Activated naive CD8-positive, alpha-beta T cell treated with anti-CD3 and anti-CD28 coated beads, Interleukin-2, amount 50 U/mL, for 24 hours (primary cell): ENCODE measurements around the gene RSPO1.
"Not testable (repeated sequence)": the region's sequence is repeated elsewhere in the genome, so short reads cannot be mapped to it uniquely, and the experiment has no call there.

Source experiments
- ATAC-seq: fragments of 150-1000 bp; cut with Tn5 transposase; one replicate; pipeline ENCODE4 v1.10.0; 2021
- DNase-seq: peaks from one replicate; pipeline ENCODE4 v3.0.0; 2021
- H3K27ac Mint-ChIP-seq: one replicate; pipeline ENCODE4 v1.8.0; 2021; ENCODE audit warnings: mild to moderate bottlenecking, mixed read lengths
- H3K27me3 Mint-ChIP-seq: one replicate; pipeline ENCODE4 v1.8.0; 2021; ENCODE audit warnings: mixed read lengths
- H3K36me3 Mint-ChIP-seq: one replicate; pipeline ENCODE4 v1.8.0; 2021; ENCODE audit warnings: low read depth, mixed read lengths
- H3K4me1 Mint-ChIP-seq: one replicate; pipeline ENCODE4 v1.8.0; 2021; ENCODE audit warnings: mixed read lengths
- H3K4me3 Mint-ChIP-seq: one replicate; pipeline ENCODE4 v1.8.0; 2021; ENCODE audit warnings: mild to moderate bottlenecking, moderate library complexity, mixed read lengths
- H3K9me3 Mint-ChIP-seq: one replicate; pipeline ENCODE4 v1.8.0; 2021; ENCODE audit warnings: mixed read lengths

The RSPO1 gene

DNA sequence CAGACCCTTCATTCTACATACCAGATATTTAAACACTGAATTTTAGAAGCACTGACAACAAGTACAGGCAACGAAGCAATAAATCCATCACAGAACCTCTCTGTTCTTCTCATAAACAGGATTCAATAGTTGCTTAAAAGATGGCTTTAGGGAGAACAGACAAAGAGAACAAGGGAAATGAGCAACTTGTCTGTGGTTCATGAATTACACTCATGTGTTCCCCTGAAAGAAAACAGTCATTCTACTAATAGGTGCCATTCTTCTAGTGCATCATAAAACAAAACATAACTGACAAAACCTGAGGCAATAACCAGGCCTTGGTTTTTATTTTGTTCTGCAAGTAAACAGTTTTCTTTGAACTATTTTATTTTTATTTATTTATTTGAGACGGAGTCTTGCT is 45.8 kb downstream of the RSPO1 start:
- H3K4me1 Mint-ChIP-seq, result peaks cover 26% of the 10 kb centered on the region
- no peaks in the 10 kb centered on the region for H3K27me3 Mint-ChIP-seq
- peaks cover 66% of the 10 kb centered on the region for H3K36me3 Mint-ChIP-seq
- no peak overlapping the region for H3K27ac Mint-ChIP-seq
- no peak for DNase-seq
- H3K9me3 Mint-ChIP-seq, result no peaks in the 10 kb centered on the region
- ATAC-seq, result no peak
- H3K4me3 Mint-ChIP-seq, result no peak overlapping the region

DNA sequence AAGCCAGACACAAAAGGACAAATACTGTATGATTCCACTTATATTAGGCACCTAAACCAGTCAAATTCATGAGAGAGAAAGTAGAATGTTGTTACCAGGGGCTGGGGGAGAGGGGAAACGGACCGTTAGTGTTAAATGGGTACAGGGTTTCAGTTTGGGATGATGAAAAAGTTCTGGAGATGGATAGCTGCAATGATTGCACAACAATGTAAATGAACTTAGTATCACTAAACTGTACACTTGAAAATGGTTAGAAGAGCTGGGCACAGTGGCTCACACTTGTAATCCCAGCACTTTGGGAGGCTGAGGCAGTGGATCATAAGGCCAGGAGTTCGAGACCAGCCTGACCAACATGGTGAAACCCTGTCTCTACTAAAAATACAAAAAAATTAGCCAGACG is 50.1 kb downstream of the RSPO1 start:
- not testable (repeated sequence) for H3K4me1 Mint-ChIP-seq, ATAC-seq, H3K27ac Mint-ChIP-seq, H3K27me3 Mint-ChIP-seq, H3K4me3 Mint-ChIP-seq, DNase-seq, H3K9me3 Mint-ChIP-seq
- peaks cover 64% of the 10 kb centered on the region for H3K36me3 Mint-ChIP-seq

DNA sequence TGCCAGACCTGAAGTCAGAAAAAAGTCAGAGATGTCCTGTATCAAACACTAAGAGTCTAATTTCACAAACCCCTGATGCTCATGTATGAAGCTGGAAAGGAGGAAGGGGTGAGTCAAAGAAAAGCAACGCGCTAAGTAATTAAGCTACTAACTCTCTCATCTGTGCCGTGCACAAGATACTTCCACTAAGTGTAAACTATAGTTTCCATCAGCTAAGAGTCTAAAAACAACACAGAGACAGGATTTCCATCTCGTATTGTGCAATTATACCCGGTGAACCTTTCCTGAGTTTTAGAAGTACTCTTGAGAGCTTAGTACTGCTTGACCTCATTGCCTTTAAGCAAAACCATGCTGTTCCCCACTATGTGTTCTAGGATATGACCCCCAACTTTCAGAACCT is 59.0 kb downstream of the RSPO1 start:
- H3K36me3 Mint-ChIP-seq, result peaks cover 80% of the 10 kb centered on the region
- H3K27ac Mint-ChIP-seq, result peak overlapping the region; percentile 81
- H3K4me1 Mint-ChIP-seq, result peaks cover 57% of the 10 kb centered on the region

DNA sequence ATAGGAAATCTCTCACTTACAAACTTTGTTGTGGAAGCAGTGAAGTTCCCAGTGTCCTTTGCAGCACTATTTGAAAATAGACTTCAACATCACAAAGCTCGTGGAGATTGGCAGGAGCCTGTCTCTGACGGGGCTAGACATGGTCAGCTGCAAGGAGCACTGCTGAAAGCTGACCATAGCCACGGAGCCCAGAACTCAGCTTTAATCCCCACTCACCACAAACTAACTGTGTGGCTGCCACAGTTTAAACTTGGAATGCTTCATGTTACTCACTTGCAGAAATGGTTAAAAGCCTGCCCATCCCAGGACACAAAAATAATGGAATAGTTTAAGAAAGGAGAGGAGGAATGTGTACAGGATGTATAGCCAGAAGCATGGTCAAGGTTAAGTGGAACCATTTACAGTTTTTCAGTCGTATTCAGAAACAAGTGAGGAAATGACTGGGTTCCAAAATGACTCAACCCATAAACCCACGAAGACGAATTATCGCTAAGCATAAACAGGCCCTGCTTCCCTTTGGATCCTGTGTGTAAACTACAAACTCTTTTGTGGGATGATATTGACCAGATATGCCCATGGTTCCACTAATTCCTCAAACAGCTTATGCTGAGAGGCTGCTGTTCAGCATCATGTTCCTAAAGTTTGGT is 59.7 kb downstream of the RSPO1 start:
- ATAC-seq, result peak; percentile 43
- Mint-ChIP-seq H3K4me3 (no peak overlapping the region), H3K27ac (peak overlapping the region; percentile 81)

More for the DNA sequence above, 59.0 kb downstream of the RSPO1 start:
- DNase-seq, result no peak
- Mint-ChIP-seq H3K4me3 (no peak overlapping the region), H3K27me3 (no peaks in the 10 kb centered on the region), H3K9me3 (no peaks in the 10 kb centered on the region)
- peak; percentile 33 for ATAC-seq

DNA sequence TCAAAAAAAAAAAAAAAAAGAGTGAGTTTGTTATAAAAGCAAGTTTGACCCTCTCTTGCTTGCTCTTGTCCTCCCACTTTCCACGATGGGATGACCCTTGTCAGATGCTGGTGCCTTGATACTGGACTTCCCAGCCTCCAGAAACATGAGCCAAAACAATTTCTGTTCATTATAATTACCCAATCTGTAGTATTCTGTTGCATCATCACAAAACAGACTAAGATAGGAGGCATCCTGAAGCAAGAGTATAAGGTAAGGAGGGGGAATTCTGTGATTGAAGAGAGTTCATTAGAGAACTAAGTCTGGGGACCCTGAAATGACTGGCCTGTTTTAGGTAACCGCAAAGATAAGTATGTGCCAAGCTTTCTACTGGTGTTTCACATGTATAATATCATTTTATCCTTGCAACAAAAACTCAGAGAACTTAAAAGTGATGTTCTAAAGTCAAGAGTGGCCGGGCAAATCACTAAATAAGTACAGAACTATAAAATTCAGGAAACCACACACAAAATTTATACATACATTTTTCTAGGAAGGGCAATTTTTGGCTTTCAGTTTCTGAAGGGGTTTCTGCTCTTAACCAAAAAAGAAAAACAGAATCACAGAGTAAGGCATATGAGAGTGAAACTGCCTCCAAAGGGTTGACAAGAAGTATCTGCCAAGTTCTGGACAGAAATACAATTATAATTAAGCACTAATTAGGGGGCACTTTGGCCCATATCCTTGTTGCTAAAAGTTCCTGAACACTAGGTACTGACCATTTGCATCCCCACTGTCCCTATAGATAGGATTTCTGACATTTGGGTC is 64.0 kb downstream of the RSPO1 start:
- Mint-ChIP-seq H3K4me1 (peaks cover 37% of the 10 kb centered on the region), H3K36me3 (peaks cover 81% of the 10 kb centered on the region), H3K27me3 (no peaks in the 10 kb centered on the region), H3K9me3 (no peaks in the 10 kb centered on the region), H3K4me3 (no peak overlapping the region), H3K27ac (peak overlapping the region; percentile 66)
- DNase-seq (no peak), ATAC-seq (no peak)

More for the DNA sequence above, 59.7 kb downstream of the RSPO1 start:
- Mint-ChIP-seq H3K4me1 (peaks cover 59% of the 10 kb centered on the region), H3K36me3 (peaks cover 79% of the 10 kb centered on the region), H3K9me3 (no peaks in the 10 kb centered on the region), H3K27me3 (no peaks in the 10 kb centered on the region)
- no peak for DNase-seq

DNA sequence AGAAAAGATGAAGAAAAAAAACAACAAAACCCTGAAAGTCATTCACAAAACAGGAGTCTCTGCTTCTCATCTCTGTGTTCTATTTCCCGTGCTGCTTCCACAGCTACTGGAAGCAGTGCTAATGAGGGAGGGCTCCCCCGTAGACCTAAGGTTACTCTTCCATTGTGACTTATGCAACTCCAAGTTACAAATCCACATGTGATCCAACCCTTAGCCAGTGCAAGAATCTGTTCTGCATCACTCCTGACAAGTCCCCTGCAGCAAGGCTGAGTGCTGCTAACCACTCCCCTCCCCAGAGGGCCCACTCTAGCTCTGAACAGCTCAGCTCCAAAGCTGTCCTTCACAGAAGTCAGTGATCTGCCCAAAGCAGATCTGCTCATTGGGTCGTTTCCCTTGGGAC is 67.7 kb downstream of the RSPO1 start:
- ATAC-seq, result no peak
- Mint-ChIP-seq H3K27me3 (no peaks in the 10 kb centered on the region), H3K4me1 (peaks cover 15% of the 10 kb centered on the region), H3K27ac (no peak overlapping the region), H3K4me3 (no peak overlapping the region), H3K36me3 (peaks cover 60% of the 10 kb centered on the region), H3K9me3 (no peaks in the 10 kb centered on the region)
- no peak for DNase-seq

DNA sequence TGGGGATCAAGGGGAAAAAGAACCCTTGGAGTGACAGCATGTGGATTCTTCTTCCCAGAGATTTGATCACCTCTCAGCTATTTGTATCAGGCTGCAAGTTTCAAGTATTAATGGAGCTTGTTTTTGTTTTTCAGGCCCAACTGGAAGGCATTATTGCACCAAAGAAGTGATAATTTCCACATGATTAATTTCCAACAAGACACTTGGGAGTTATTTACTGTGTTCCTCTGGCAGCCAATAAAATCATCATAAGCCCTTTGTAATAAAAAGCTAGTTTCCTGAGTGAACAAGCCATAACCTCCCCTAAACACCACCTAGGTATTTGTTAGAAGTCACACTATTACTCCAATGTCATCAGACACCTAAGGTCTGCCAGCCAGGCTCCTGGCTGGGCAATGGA is 69.8 kb downstream of the RSPO1 start:
- DNase-seq (no peak), ATAC-seq (no peak)
- H3K36me3 Mint-ChIP-seq, result peaks cover 44% of the 10 kb centered on the region
- H3K27me3 Mint-ChIP-seq, result no peaks in the 10 kb centered on the region
- no peaks in the 10 kb centered on the region for H3K9me3 Mint-ChIP-seq
- no peaks in the 10 kb centered on the region for H3K4me1 Mint-ChIP-seq
- H3K4me3 Mint-ChIP-seq, result no peak overlapping the region
- H3K27ac Mint-ChIP-seq, result peak overlapping the region; percentile 19

DNA sequence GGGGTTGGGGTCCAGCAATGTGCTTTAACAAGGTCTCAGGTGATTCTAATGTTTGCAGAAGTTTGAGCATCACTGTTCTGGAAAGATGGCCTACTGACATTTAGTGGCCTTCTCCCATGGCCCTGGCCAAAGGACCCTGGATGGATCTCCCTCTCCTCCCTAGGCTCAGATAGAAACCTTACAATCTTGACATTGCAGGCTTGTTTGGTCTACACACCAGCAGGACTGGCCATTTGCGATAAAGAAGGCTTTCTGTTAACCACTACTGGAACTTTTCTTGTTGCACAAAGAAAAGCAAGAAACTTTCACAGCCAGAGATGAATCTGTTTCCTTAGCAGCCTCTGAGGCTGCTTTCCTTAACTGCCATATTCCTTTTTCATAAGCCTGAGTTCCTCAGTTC is 71.7 kb downstream of the RSPO1 start:
- peaks cover 25% of the 10 kb centered on the region for H3K36me3 Mint-ChIP-seq
- H3K4me1 Mint-ChIP-seq, result no peaks in the 10 kb centered on the region
- no peak overlapping the region for H3K27ac Mint-ChIP-seq
- ATAC-seq (no peak), DNase-seq (no peak)
- no peaks in the 10 kb centered on the region for H3K9me3 Mint-ChIP-seq
- no peaks in the 10 kb centered on the region for H3K27me3 Mint-ChIP-seq
- H3K4me3 Mint-ChIP-seq, result no peak overlapping the region
